ENCODE results near the gene MOBP.

- TF ChIP-seq CTCF (IDR thresholded peaks at IDR 0.05) (no peak), POLR2A (IDR thresholded peaks at IDR 0.05) (no peak)
These were observed 24.4 kb downstream of the MOBP start for GRCh38 chr3:39491733-39492350.

Measured in Peyer's patch (tissue), 4 donors.